HG03045 (cell line): ENCODE data around the gene DYNLT3.
A peak's percentile ranks its signal among the peaks of the same experiment; 100 is the strongest.

Experiments
- ATAC-seq: cut with Tn5 transposase; IDR thresholded peaks from one replicate; pipeline ENCODE4 v1.9.1; 2021; ENCODE audit warnings: mild to moderate bottlenecking, moderate library complexity; ENCODE audit not compliant: unreplicated experiment

The DYNLT3 gene

DNA sequence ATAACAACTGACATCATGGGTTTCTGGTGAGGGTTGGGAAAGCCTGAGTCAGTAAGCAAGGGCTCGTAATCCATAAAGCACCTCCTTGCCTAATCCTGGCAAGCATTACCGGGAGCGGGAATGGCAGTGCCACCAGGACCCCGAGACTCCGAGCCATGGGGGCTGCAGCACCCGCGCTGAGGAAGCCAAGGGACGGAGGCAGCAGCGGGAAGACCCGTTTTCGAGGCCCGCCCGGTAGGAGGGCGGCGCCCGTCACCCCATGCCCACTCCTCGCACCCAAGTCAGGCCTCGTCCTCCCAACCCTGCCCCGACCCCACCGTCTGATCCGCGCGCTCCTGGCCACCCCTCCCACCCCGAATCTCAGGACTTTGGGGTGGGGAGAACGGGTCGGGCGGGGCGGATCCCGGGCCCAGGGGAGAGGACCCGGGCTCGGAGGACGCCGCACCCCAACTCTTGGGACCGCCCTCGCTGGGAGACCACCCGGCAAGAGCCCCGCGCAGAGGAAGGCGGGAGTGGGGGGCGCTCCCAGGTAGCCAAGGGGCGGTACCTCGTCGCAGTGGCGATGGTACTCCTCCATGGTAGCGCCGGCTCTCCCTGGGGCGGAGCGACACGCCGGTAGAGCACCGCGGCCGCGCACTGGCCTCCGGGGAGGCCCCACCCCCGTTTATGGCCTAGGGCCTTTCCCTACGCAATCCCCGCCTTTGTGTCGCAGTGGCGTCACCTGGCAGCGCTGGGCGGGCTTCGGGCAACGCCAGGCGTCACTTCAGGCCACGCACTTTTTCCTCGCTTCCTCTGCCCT lies at the start of gene DYNLT3:
DYNLT3 (minus strand) TSS at position 638 of the 799 bp plus-strand sequence; CDS start at position 577, 61 bp downstream.
- ATAC-seq = peak; percentile 99

DNA sequence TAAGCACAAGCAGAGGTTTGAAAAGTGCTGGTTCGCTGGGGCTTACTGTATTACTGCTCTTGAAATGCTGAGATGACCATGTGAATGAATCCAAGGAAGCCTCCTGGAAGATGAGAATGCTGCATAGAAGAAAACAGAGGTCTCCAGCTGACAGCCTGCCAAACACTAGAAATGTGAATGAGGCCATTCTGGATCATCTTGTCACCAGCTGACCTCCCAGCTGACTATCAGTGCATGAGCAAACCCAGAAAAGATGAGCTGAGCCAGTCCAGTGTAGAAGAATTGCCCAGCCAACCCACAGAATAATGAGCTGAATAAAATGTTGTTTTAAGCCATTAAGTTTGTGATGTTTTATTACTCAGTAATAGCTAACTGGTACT lies 49.1 kb upstream of the DYNLT3 start:
- no peak for ATAC-seq

GRCh38 chrX:37895795-37896510 lies 48.6 kb upstream of the DYNLT3 start:
- no peak for ATAC-seq

DNA sequence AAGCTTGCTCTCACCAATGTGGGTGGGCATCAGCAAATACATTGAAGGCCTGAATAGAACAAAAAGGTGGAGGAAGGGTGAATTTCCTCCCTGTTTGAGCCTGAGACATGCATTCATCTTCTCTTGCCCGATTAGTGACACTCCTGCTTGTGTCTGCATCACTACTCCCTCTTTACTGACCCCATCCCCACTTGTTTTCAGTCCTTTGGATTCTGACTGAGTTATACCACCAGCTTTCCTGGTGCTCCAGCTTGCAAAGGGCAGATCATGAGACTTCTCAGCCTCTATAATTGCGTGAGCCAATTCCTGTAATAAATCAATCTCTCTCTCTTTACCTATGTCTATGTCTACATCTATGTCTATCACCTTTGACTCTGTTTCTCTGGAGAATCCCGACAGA lies 47.4 kb upstream of the DYNLT3 start:
- ATAC-seq = no peak

- ATAC-seq = no peak
Observed at GRCh38 chrX:37888010-37888409, 40.6 kb upstream of the DYNLT3 start.

GRCh38 chrX:37887347-37887746 lies 40.0 kb upstream of the DYNLT3 start:
- no peak for ATAC-seq

DNA sequence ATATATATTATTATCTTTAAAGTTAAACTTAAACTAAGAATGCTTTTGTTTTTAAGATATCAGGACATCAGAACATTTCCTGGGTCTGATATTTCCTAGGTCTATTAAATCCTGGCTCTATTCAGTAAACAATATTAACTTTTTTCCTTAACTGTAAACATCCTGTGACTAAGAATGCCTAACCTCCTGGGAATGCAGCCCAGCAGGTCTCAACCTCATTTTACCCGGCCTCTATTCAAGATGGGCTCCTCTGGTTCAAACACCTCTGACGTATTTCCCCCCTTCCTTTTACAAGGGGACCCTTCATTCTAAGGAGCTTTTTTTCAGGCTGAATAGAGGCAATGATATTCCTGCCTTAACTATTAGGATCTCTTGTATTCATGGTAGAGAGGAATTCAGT lies 35.8 kb upstream of the DYNLT3 start:
- ATAC-seq = no peak

GRCh38 chrX:37879692-37880091 lies 32.3 kb upstream of the DYNLT3 start:
- ATAC-seq = no peak

- ATAC-seq = no peak
Observed at GRCh38 chrX:37876716-37877115, 29.3 kb upstream of the DYNLT3 start.

DNA sequence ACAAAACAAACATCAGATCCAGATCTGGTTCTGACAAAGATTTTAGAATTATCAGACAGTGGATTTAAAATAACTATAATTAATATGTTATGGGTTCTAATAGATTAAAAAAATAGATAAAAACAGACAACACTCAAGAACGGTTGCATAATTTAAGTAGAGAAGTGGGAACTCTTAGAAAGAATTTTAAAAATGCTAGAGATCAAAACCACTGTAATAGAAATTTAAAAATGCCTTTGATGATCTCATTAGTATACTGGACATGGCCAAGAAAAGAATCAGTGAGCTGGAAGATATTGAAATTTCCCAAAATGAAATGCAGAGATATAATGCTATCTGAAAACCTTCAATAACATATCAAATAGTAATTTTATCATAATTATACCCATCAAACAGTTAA lies 28.3 kb upstream of the DYNLT3 start:
- no peak for ATAC-seq

DNA sequence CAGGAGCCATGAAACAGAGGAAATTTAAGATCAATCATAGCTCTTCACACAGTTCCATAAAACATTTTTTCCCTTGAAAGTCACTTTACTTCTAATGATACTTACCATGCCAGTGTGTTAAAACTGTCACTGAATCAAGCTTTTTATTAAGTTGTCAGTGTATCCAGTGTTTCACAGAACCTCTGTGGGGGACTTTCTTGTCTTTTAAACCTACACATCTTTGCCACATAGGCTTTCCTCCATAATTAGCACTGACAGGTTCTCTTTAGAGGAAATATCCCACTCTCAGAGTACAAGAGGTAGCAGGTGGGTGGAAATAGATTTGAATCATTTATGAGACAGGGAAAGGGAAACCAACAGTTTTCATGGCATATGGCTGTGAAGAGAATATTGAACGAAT lies 25.8 kb upstream of the DYNLT3 start:
- ATAC-seq = no peak

- no peak for ATAC-seq
Observed at GRCh38 chrX:37872303-37872655, 24.9 kb upstream of the DYNLT3 start.

- ATAC-seq = no peak
Observed at GRCh38 chrX:37871626-37872302, 24.4 kb upstream of the DYNLT3 start.

- ATAC-seq = no peak
Observed at GRCh38 chrX:37867536-37868153, 20.3 kb upstream of the DYNLT3 start.

- no peak for ATAC-seq
Observed at GRCh38 chrX:37863728-37864127, 16.4 kb upstream of the DYNLT3 start.

- ATAC-seq = no peak
Observed at GRCh38 chrX:37862851-37863250, 15.5 kb upstream of the DYNLT3 start.

- ATAC-seq = no peak
Observed at GRCh38 chrX:37860721-37861120, 13.3 kb upstream of the DYNLT3 start.

GRCh38 chrX:37854748-37855147 lies 7.4 kb upstream of the DYNLT3 start:
- ATAC-seq = no peak

- no peak for ATAC-seq
Observed at GRCh38 chrX:37854148-37854547, 6.8 kb upstream of the DYNLT3 start.

DNA sequence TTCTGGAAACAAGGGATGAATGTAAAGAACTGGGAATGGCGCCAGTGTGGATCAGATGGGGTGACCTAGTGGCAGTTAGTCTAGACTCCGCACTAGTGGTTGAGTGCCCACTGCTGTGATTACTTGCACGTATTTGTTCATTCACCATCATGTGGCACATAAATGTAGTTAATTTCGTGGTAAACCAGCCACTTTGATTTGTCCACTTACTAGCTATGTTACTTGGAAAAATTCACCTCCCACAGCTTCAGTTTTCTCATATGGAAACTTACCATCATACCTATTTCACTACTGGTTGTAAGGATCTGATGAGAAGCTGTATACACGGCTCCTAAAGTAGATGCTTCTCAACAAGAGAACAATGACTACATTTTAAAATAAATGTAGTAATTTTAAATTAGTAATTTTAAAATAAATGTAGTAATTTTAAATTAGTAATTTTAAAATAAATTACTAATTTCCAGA lies 394 bp upstream of the DYNLT3 start:
- ATAC-seq = no peak

GRCh38 chrX:37846558-37846933 lies 825 bp downstream of the DYNLT3 start:
- ATAC-seq = no peak
